Cardiac muscle cell (in vitro differentiated cells and primary cell): ENCODE measurements around the gene PRR15L. TPM values are rescaled to one million over a fixed set of nuclear protein-coding genes. Genes with fewer than 3 reads are reported as not detected.
A peak's percentile ranks its signal among the peaks of the same experiment; 100 is the strongest.
"Not testable (repeated sequence)": the region's sequence is repeated elsewhere in the genome, so short reads cannot be mapped to it uniquely, and the experiment has no call there.

Source experiments
- DNase-seq, 2 donors: peaks; one replicate each; pipeline versions ENCODE4 v3.0.0 to v3.0.0-alpha.2; 2010 to 2017; ENCODE audit warnings: low read depth in 1 of 2, low spot score in 1 of 2
- H3K27ac ChIP-seq: fragments of 200-600 bp; sonication (generic); 2 replicates; pipeline ENCODE4 v1.5.1; 2016
- H3K27me3 ChIP-seq: fragments of 200-600 bp; sonication (generic); 2 replicates; pipeline ENCODE4 v1.6.0; 2016; ENCODE audit warnings: control low read depth
- H3K36me3 ChIP-seq: fragments of 200-600 bp; sonication (generic); 2 replicates; pipeline ENCODE4 v1.5.1; 2016; ENCODE audit warnings: control low read depth
- H3K4me1 ChIP-seq: fragments of 200-600 bp; sonication (generic); 2 replicates; pipeline ENCODE4 v1.8.1; 2017; ENCODE audit warnings: low read depth, mild to moderate bottlenecking, mixed run types
- H3K4me3 ChIP-seq: fragments of 200-600 bp; sonication (generic); 2 replicates; pipeline ENCODE4 v1.5.1; 2016; ENCODE audit warnings: mild to moderate bottlenecking
- H3K9me3 ChIP-seq: fragments of 200-600 bp; sonication (generic); 2 replicates; pipeline ENCODE4 v1.5.1; 2017; ENCODE audit warnings: low read depth, mild to moderate bottlenecking, control low read depth
- polyA plus RNA-seq: library from polyadenylated mRNA; unstranded; fragments of >200 nt; fragmentation: Nextera tagmentation; extraction: Ambion mirVana; gene quantifications from 2 replicates; pipeline ENCODE4 v1.2.1, GENCODE V29; 2016
- total RNA-seq: library from RNA; depleted of rRNA; stranded (reverse); fragments of >200 nt; gene quantifications from 2 replicates; pipeline ENCODE4 v1.2.3, GENCODE V29; 2016
- TF ChIP-seq, protein P1 (sequence below): IDR thresholded peaks from 2 replicates; pipeline ENCODE4 v1.5.1; 2012; ENCODE audit warnings: low read depth, mild to moderate bottlenecking, low read length

PRR15L gene
- total and polyA plus RNA-seq, 2 experiments from 2014 or later: not detected

DNA sequence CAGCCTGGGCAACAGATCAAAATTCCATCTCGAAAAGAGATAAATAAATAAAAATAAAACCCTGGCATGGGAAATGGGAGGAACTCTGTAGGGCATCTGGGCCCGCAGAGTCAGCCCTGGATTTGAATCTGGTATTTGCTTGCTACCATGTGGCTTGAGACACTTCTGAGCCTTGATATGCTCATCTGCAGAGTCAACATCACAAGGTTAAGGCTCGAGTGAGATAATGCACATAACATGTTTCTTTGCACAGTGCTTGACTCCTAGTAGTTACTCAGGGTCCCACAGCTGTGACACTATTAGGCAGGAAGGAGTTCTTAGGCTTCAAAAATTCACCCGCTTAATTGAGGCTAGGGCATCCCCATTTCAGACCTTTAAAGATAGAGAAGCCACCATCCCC lies 34.5 kb upstream of the PRR15L start:
- H3K4me3 ChIP-seq: no peak overlapping the region
- peak overlapping the region; percentile 1 for H3K27ac ChIP-seq
- TF ChIP-seq, protein P1, sequence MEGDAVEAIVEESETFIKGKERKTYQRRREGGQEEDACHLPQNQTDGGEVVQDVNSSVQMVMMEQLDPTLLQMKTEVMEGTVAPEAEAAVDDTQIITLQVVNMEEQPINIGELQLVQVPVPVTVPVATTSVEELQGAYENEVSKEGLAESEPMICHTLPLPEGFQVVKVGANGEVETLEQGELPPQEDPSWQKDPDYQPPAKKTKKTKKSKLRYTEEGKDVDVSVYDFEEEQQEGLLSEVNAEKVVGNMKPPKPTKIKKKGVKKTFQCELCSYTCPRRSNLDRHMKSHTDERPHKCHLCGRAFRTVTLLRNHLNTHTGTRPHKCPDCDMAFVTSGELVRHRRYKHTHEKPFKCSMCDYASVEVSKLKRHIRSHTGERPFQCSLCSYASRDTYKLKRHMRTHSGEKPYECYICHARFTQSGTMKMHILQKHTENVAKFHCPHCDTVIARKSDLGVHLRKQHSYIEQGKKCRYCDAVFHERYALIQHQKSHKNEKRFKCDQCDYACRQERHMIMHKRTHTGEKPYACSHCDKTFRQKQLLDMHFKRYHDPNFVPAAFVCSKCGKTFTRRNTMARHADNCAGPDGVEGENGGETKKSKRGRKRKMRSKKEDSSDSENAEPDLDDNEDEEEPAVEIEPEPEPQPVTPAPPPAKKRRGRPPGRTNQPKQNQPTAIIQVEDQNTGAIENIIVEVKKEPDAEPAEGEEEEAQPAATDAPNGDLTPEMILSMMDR: no peak
- H3K9me3 ChIP-seq: no peaks in the 10 kb centered on the region
- no peak for DNase-seq
- H3K36me3 ChIP-seq: no peaks in the 10 kb centered on the region
- peaks cover 55% of the 10 kb centered on the region for H3K4me1 ChIP-seq
- H3K27me3 ChIP-seq: no peaks in the 10 kb centered on the region

DNA sequence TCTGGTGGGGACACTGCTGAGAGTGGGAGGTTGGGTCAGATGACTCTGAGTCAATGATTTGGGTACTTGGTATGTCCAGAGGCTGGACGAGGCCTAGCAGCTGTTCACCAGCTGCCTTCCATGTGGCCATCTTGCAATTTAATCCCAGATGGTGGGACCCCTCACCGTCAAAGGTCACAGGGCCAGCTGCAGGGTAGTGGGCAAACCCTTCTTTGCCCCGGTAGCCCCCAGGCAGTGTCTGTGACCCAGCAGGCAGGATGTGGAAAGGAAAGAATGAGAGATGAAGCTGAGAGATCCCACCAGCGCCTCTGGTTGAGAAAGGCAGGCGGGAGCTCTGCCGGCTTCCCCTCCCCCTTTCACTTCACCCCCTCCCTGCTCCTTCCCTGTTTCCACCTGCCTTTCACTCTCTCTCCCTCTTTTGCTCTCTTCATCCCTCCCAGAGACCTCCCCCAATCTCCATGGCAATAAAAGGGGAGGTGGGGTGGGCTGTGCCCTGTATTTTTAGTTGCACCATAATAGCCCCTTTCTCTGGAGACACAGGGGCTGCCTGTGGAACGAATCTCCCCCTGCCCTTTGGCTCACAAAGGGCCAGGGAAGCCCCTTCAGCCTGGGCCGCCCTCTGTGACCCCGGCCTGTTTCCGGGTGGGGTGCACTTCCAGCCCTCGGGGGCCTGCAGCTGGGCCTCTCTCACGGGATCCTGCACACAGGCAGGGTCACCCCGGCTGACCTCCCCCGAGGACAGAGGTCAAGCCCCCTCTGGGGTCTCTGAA lies 33.5 kb upstream of the PRR15L start:
- Histone ChIP-seq H3K36me3 (no peaks in the 10 kb centered on the region), H3K27ac (peak overlapping the region; percentile 73), H3K4me1 (peaks cover 52% of the 10 kb centered on the region), H3K27me3 (no peaks in the 10 kb centered on the region), H3K9me3 (no peaks in the 10 kb centered on the region), H3K4me3 (no peak overlapping the region)
- no peak for DNase-seq
- TF ChIP-seq, protein P1: no peak

DNA sequence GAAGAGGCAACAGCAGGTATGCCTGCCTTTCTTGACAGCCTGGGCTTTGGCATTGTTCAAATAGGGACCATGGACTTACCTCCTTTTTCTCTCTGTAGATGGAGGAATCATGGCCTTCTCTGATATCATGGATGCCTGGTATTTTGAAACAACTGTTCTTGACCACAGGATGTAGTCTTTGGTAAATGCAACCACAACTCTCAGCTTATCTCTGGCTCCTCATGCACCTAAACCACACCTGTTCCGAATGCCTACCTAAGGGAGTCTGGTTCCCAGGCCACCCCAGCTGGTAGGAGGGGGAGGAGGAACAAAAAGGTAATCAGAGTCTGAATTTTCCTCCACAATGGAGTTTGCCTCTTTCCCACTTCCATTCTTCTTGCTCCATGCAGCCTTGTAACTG lies 32.0 kb upstream of the PRR15L start:
- peaks cover 43% of the 10 kb centered on the region for H3K4me1 ChIP-seq
- peak overlapping the region; percentile 67 for H3K27ac ChIP-seq
- DNase-seq: no peak
- H3K27me3 ChIP-seq: no peaks in the 10 kb centered on the region
- H3K36me3 ChIP-seq: no peaks in the 10 kb centered on the region
- TF ChIP-seq, protein P1: no peak
- H3K4me3 ChIP-seq: no peak overlapping the region
- H3K9me3 ChIP-seq: no peaks in the 10 kb centered on the region

DNA sequence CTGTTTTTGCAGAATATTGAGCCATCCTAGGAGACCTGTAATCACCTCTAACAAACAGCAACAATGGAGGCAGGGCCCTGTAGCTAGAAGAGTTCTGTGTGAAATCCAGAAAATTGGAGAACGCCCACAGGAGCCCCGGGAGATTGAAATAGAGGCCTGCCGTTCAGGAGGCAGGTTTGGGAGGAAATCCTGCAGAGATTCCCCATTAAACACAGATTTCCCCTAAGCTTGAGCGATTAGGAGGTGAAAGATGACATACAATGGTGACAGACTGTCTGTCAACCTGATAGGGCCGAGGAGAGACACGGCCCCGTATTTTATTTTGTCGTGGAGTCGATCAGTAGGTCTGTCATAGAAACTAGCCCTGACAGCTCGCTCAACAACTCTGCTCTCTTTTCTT lies 31.5 kb upstream of the PRR15L start:
- DNase-seq: no peak
- Histone ChIP-seq H3K9me3 (no peaks in the 10 kb centered on the region), H3K36me3 (no peaks in the 10 kb centered on the region), H3K27me3 (no peaks in the 10 kb centered on the region), H3K4me1 (peaks cover 44% of the 10 kb centered on the region), H3K4me3 (no peak overlapping the region), H3K27ac (peak overlapping the region; percentile 67)
- TF ChIP-seq, protein P1: no peak

DNA sequence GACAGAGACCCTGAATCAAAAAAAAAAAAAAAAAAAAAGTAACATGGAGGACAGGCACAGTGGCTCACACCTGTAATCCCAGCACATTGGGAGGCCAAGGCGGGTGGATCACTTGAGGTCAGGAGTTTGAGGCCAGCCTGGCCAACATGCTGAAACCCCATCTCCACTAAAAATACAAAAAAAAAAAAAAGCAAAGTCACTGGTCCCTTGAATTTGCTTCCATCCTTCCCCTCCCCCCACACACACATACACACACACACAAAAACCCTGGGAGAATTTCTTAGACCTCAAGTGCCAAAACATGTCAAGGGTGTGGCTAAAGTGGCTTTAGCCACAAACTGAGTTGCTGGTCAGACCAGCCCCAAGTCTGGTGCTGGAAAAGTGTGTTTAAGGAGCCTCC lies 30.8 kb upstream of the PRR15L start:
- peaks cover 52% of the 10 kb centered on the region for H3K4me1 ChIP-seq
- not testable (repeated sequence) for H3K36me3 ChIP-seq, H3K27ac ChIP-seq, DNase-seq, H3K27me3 ChIP-seq, H3K9me3 ChIP-seq, H3K4me3 ChIP-seq

DNA sequence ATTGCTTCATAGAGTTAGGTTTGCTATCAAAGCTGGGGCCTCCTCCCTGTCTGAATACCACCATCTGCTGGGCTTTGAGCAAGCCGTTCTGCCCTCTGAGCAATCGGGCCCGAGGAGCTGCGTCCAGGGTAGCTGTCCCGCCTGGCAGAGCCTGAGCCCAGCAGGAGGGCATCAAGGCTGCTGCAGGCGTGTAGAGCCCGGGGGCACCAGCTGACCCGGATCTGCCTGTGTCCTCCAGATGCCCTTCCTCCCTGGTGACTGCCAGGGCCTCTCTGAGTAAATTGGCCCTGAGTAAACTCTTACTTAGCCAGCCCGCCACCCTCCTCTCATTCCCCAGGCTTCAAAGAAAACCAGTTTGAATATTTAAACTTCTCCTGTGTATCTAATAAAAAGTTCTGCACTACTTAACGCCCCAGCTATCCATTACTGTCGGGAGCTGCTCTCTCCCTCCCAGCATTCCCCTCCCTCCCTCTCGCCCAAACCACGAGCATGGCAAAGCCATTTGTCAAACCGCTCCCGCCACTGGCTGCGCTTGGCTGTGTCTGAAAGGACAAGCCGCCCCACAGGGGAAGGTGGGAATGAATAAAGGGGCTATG lies 29.7 kb upstream of the PRR15L start:
- no peak overlapping the region for H3K4me3 ChIP-seq
- no peak overlapping the region for H3K27ac ChIP-seq
- DNase-seq: no peak
- peaks cover 53% of the 10 kb centered on the region for H3K4me1 ChIP-seq
- H3K36me3 ChIP-seq: no peaks in the 10 kb centered on the region
- TF ChIP-seq, protein P1: no peak
- H3K9me3 ChIP-seq: no peaks in the 10 kb centered on the region
- H3K27me3 ChIP-seq: no peaks in the 10 kb centered on the region
